Calu3 (cell line): Measurements from ENCODE around the gene GOLGA6B. TPM values are rescaled to one million over a fixed set of nuclear protein-coding genes. Genes with fewer than 3 reads are reported as not detected.
"Not testable (repeated sequence)": the region's sequence is repeated elsewhere in the genome, so short reads cannot be mapped to it uniquely, and the experiment has no call there.

Source experiments
- BruUV-seq: library from RNA; stranded (reverse); fragments of 400-500 nt; replicated peaks from 2 replicates; lab custom pipeline; 2021; lab: Mats Ljungman, UMichigan
- CTCF ChIA-PET: fragments of 300-600 bp; sonication (Branson Sonifier 250); formaldehyde crosslinking; loops from one replicate; lab custom pipeline; 2022; ENCODE audit warnings: antibody characterized with exemption; lab: Charles Lee
- DNase-seq: peaks from one replicate; pipeline ENCODE4 v3.0.0; 2022
- H3K27ac Mint-ChIP-seq: one replicate; pipeline ENCODE4 v1.8.0; 2022; ENCODE audit warnings: mixed read lengths; ENCODE audit not compliant: unreplicated experiment
- H3K27me3 Mint-ChIP-seq: one replicate; pipeline ENCODE4 v1.8.0; 2022; ENCODE audit warnings: mixed read lengths; ENCODE audit not compliant: unreplicated experiment
- H3K36me3 Mint-ChIP-seq: one replicate; pipeline ENCODE4 v1.8.0; 2022; ENCODE audit warnings: mild to moderate bottlenecking, moderate library complexity, mixed read lengths; ENCODE audit not compliant: insufficient read depth, unreplicated experiment
- H3K4me1 Mint-ChIP-seq: one replicate; pipeline ENCODE4 v1.8.0; 2022; ENCODE audit warnings: mild to moderate bottlenecking, low read depth, mixed read lengths; ENCODE audit not compliant: unreplicated experiment
- H3K4me3 Mint-ChIP-seq: one replicate; pipeline ENCODE4 v1.8.0; 2022; ENCODE audit warnings: mild to moderate bottlenecking, low read depth, moderate library complexity, mixed read lengths; ENCODE audit not compliant: unreplicated experiment
- H3K9me3 Mint-ChIP-seq: one replicate; pipeline ENCODE4 v1.8.0; 2022; ENCODE audit warnings: low read depth, mixed read lengths; ENCODE audit not compliant: unreplicated experiment
- intact Hi-C: fragments of 100-400 bp; cut with micrococcal nuclease; formaldehyde crosslinking; loops from one replicate; pipeline ENCODE4 v1.10.0; 2022; ENCODE audit not compliant: unreplicated experiment
- total RNA-seq: library from RNA; stranded (reverse); gene quantifications from 2 replicates; pipeline ENCODE4 v1.2.3, GENCODE V29; 2022
- TF ChIP-seq, protein P1 (sequence below): fragments of 200-600 bp; IDR thresholded peaks from one replicate; pipeline ENCODE4 v1.8.0; 2022; ENCODE audit warnings: antibody characterized with exemption; ENCODE audit not compliant: unreplicated experiment

The GOLGA6B gene
- total RNA-seq, 1 experiment from 2014 or later, result not detected

DNA sequence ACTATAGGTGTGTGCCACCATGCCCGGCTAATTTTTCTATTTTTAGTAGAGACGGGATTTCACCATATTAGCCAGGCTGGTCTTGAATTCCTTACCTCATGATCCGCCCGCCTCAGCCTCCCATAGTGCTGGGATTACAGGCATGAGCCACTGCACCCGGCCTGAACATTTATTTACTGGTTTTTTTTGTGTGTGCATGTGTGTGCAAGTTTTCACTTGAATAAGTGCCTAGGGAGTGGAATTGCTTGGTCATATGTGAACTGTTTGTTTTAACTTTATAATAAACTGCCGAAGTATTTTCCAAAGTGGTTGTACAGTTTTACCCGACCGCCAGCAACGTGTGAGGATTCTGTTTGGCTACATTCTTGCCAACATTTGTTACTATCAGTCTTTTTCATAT is 45.6 kb downstream of the GOLGA6B start:
- Mint-ChIP-seq H3K4me1 (no peaks in the 10 kb centered on the region), H3K27me3 (no peaks in the 10 kb centered on the region), H3K9me3 (no peaks in the 10 kb centered on the region), H3K27ac (no peak overlapping the region), H3K36me3 (no peaks in the 10 kb centered on the region), H3K4me3 (no peak overlapping the region)
- no peak for DNase-seq
- no TSS peak for BruUV-seq
- TF ChIP-seq, protein P1, sequence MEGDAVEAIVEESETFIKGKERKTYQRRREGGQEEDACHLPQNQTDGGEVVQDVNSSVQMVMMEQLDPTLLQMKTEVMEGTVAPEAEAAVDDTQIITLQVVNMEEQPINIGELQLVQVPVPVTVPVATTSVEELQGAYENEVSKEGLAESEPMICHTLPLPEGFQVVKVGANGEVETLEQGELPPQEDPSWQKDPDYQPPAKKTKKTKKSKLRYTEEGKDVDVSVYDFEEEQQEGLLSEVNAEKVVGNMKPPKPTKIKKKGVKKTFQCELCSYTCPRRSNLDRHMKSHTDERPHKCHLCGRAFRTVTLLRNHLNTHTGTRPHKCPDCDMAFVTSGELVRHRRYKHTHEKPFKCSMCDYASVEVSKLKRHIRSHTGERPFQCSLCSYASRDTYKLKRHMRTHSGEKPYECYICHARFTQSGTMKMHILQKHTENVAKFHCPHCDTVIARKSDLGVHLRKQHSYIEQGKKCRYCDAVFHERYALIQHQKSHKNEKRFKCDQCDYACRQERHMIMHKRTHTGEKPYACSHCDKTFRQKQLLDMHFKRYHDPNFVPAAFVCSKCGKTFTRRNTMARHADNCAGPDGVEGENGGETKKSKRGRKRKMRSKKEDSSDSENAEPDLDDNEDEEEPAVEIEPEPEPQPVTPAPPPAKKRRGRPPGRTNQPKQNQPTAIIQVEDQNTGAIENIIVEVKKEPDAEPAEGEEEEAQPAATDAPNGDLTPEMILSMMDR, result no peak
- CTCF ChIA-PET, result no interaction called here
- intact Hi-C loops, result no loop called here

DNA sequence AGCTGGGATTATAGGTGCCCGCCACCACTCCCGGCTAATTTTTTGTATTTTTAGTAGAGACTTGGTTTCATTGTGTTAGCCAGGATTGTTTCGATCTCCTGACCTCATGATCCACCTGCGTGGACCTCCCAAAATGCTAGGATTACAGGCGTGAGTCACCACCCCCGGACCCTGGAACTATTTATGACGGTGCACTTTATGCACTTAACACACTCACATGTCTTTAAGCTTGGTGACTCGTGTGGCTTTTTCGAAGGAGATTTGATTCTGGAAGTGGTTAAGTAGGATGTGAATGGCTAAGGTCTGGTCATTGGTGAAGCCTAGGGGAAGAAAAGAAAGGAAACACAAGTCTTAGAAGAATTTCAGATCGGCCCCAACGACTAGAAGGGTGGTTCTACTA is 51.8 kb downstream of the GOLGA6B start:
- Mint-ChIP-seq H3K4me3 (no peak overlapping the region), H3K4me1 (no peaks in the 10 kb centered on the region), H3K36me3 (no peaks in the 10 kb centered on the region), H3K27me3 (no peaks in the 10 kb centered on the region), H3K9me3 (no peaks in the 10 kb centered on the region), H3K27ac (no peak overlapping the region)
- CTCF ChIA-PET, result no interaction called here
- no TSS peak for BruUV-seq
- intact Hi-C loops, result no loop called here
- TF ChIP-seq, protein P1, result no peak
- no peak for DNase-seq

DNA sequence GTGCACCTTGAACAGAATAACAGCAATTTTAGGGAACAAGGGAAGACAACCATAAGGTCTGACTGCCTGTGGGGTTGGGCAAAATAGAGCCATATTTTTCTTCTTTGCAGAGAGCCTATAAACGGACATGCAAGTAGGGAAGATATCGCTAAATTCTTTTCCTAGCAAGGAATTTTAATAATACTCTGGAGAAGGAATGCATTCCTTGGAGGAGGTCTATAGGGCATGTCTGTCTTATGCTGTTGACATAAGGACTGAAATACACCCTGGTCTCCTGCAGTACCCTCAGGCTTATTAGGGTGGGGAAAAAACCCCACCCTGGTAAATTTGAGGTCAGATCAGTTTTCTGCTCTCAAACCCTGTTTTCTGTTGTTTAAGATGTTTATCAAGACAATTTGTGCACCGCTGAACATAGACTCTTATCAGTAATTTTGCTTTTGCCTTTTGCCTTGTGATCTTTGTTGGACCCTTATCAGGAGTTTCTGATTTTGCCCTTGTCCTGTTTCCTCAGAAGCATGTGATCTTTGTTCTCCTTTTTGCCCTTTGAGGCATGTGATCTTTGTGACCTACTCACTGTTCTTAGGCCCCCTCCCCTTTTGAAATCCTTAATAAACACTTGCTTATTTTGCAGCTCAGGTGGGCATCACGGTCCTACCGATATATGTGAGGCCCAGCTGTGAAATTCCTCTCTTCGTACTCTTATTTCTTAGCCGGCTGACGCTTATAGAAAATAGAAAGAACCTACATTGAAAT is 54.2 kb downstream of the GOLGA6B start:
- H3K27ac Mint-ChIP-seq, intact Hi-C loops, H3K4me1 Mint-ChIP-seq, BruUV-seq, DNase-seq, H3K27me3 Mint-ChIP-seq, H3K36me3 Mint-ChIP-seq, H3K4me3 Mint-ChIP-seq, H3K9me3 Mint-ChIP-seq: not testable (repeated sequence)
- CTCF ChIA-PET, result interaction anchor here (0.6 to 1.7 kb wide), 3 partner anchors 13 to 385 kb away, joined by 3 to 4 read pairs (median 3); no protein-coding TSS in a partner anchor

Other genes with a start within 250 kb of the GOLGA6B start
- 179 and 181 TPM in 2 replicates for gene ARIH1, start 180.4 kb upstream of the GOLGA6B start, total RNA-seq
- gene HIGD2B, start 31.5 kb downstream of the GOLGA6B start, total RNA-seq, result 0.34 TPM in 1 of 2 replicates, not detected in the other
- gene BBS4, start 31.5 kb downstream of the GOLGA6B start, total RNA-seq, result 22.4 and 23.0 TPM in 2 replicates
- 82.7 and 84.4 TPM in 2 replicates for gene ADPGK, start 129.1 kb downstream of the GOLGA6B start, total RNA-seq